ENCODE measurements around the gene NFIA.

- TF ChIP-seq CTCF (conservative IDR thresholded peaks at IDR 0.05 in 1 of 2, IDR thresholded peaks at IDR 0.05 in 1 of 2; ENCODE audit: low read depth in 1 of 2, low read length in 2 of 2) = no peak
- TF ChIP-seq EZH2 (IDR thresholded peaks at IDR 0.05; ENCODE audit: low read length, missing control alignments) = no peak
Measured at GRCh38 chr1:61441723-61442262, 359.4 kb downstream of the NFIA start.

Data from fibroblast of lung (primary cell).